Measurements from ENCODE around the gene GSG1L. TPM values are rescaled to one million over a fixed set of nuclear protein-coding genes. Genes with fewer than 3 reads are reported as not detected.

Gene GSG1L
- total and polyA plus RNA-seq, 4 donors, result not detected

- 29% methylated on average over 12 of the region's 12 CpGs for WGBS
- H3K36me3 ChIP-seq (ENCODE audit: control insufficient read depth in 4 of 4, insufficient read depth in 3 of 4, low read depth in 1 of 4, low read length in 3 of 4), result no peaks in the 10 kb centered on the region
- no peak for DNase-seq (ENCODE audit: low spot score)
- TF ChIP-seq YY1 (IDR thresholded peaks at IDR 0.05), result no peak
- TF ChIP-seq FOXA1 (IDR thresholded peaks at IDR 0.05), result no peak
- no peak for TF ChIP-seq FOXA2 (IDR thresholded peaks at IDR 0.05)
- no peak for TF ChIP-seq JUND (IDR thresholded peaks at IDR 0.05)
- no peak for TF ChIP-seq ATF3 (IDR thresholded peaks at IDR 0.05)
- no peak for TF ChIP-seq RAD21 (IDR thresholded peaks at IDR 0.05)
- TF ChIP-seq, protein P1, sequence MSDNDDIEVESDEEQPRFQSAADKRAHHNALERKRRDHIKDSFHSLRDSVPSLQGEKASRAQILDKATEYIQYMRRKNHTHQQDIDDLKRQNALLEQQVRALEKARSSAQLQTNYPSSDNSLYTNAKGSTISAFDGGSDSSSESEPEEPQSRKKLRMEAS (IDR thresholded peaks at IDR 0.05), result no peak
- TF ChIP-seq HNF4A (conservative IDR thresholded peaks at IDR 0.05), result no peak
- no peak overlapping the region for H3K9ac ChIP-seq (ENCODE audit: low read depth in 1 of 2, low read length in 2 of 2)
- no peaks in the 10 kb centered on the region for H3K9me3 ChIP-seq (ENCODE audit: control insufficient read depth in 4 of 4, low read length in 3 of 4)
- H3K27me3 ChIP-seq (ENCODE audit: control insufficient read depth in 4 of 4, insufficient read depth in 4 of 4, low read length in 3 of 4), result peaks cover 0 to 18% (median 5%) of the 10 kb centered on the region in 4 donors
- H3K4me3 ChIP-seq (ENCODE audit: low read depth in 1 of 3, low read length in 3 of 3), result no peak overlapping the region
- H3K4me1 ChIP-seq (ENCODE audit: control insufficient read depth in 4 of 4, insufficient read depth in 4 of 4, low read length in 3 of 4), result peaks cover 0 to 8% (median 5%) of the 10 kb centered on the region in 4 donors
- no peak overlapping the region for H3K27ac ChIP-seq (ENCODE audit: low read depth in 1 of 2, low read length in 2 of 2)
Observed at GRCh38 chr16:28059841-28060575, 3.5 kb downstream of the GSG1L start.

GRCh38 chr16:28058839-28059589, 4.5 kb downstream of the GSG1L start:
- no peak overlapping the region for H3K4me3 ChIP-seq (ENCODE audit: low read depth in 1 of 3, low read length in 3 of 3)
- DNase-seq (ENCODE audit: low spot score), result no peak
- H3K9ac ChIP-seq (ENCODE audit: low read depth in 1 of 2, low read length in 2 of 2), result no peak overlapping the region
- peaks cover 0 to 16% (median 3%) of the 10 kb centered on the region in 4 donors for H3K27me3 ChIP-seq (ENCODE audit: control insufficient read depth in 4 of 4, insufficient read depth in 4 of 4, low read length in 3 of 4)
- H3K27ac ChIP-seq (ENCODE audit: low read depth in 1 of 2, low read length in 2 of 2), result no peak overlapping the region
- no peaks in the 10 kb centered on the region for H3K36me3 ChIP-seq (ENCODE audit: control insufficient read depth in 4 of 4, insufficient read depth in 3 of 4, low read depth in 1 of 4, low read length in 3 of 4)
- no peaks in the 10 kb centered on the region for H3K9me3 ChIP-seq (ENCODE audit: control insufficient read depth in 4 of 4, low read length in 3 of 4)
- WGBS, result 61% methylated on average over 18 of the region's 18 CpGs
- H3K4me1 ChIP-seq (ENCODE audit: control insufficient read depth in 4 of 4, insufficient read depth in 4 of 4, low read length in 3 of 4), result peaks cover 0 to 8% (median 5%) of the 10 kb centered on the region in 4 donors
- TF ChIP-seq HNF4G (IDR thresholded peaks at IDR 0.05), result no peak
- TF ChIP-seq FOXA2 (IDR thresholded peaks at IDR 0.05), result no peak
- TF ChIP-seq HNF4A (conservative IDR thresholded peaks at IDR 0.05), result no peak
- TF ChIP-seq FOXA1 (IDR thresholded peaks at IDR 0.05), result no peak
- no peak for TF ChIP-seq YY1 (IDR thresholded peaks at IDR 0.05)
- no peak for TF ChIP-seq NR2F2 (IDR thresholded peaks at IDR 0.05)
- TF ChIP-seq TAF1 (conservative IDR thresholded peaks at IDR 0.05), result no peak
- TF ChIP-seq, protein P2, sequence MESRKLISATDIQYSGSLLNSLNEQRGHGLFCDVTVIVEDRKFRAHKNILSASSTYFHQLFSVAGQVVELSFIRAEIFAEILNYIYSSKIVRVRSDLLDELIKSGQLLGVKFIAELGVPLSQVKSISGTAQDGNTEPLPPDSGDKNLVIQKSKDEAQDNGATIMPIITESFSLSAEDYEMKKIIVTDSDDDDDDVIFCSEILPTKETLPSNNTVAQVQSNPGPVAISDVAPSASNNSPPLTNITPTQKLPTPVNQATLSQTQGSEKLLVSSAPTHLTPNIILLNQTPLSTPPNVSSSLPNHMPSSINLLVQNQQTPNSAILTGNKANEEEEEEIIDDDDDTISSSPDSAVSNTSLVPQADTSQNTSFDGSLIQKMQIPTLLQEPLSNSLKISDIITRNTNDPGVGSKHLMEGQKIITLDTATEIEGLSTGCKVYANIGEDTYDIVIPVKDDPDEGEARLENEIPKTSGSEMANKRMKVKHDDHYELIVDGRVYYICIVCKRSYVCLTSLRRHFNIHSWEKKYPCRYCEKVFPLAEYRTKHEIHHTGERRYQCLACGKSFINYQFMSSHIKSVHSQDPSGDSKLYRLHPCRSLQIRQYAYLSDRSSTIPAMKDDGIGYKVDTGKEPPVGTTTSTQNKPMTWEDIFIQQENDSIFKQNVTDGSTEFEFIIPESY (IDR thresholded peaks at IDR 0.05), result no peak
- TF ChIP-seq, protein P1 (IDR thresholded peaks at IDR 0.05), result no peak
- TF ChIP-seq JUND (IDR thresholded peaks at IDR 0.05), result no peak
- TF ChIP-seq SP1 (IDR thresholded peaks at IDR 0.05), result no peak

DNA sequence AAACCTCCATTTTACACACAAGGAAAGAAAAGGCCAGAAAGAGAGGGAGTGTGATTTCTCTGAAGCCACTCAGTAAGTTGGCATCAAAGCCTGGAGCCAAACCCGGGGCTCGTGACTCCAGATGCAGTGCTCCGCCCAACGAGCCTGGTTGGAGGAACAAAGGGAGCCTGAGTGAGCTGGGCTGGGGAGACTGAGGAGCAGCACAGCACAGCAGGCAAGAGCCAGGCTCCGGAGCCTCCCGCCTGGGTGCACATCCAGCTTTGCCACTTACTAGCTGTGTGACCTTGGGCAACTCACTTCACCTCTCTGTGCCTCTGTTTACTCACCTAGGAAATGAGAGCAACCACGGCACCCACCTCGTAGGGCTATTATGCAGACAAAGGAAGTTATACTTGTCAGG, 5.6 kb downstream of the GSG1L start:
- TF ChIP-seq REST (IDR thresholded peaks at IDR 0.05) (no peak), JUND (IDR thresholded peaks at IDR 0.05) (no peak), FOXA1 (IDR thresholded peaks at IDR 0.05) (no peak), NR2F2 (IDR thresholded peaks at IDR 0.05) (no peak), TAF1 (conservative IDR thresholded peaks at IDR 0.05) (no peak), RAD21 (IDR thresholded peaks at IDR 0.05) (no peak), ATF3 (IDR thresholded peaks at IDR 0.05) (no peak), RXRA (IDR thresholded peaks at IDR 0.05) (no peak), HNF4G (IDR thresholded peaks at IDR 0.05) (no peak), FOXA2 (IDR thresholded peaks at IDR 0.05) (no peak)
- TF ChIP-seq, protein P2 (IDR thresholded peaks at IDR 0.05), result no peak
- Histone ChIP-seq H3K4me1 (ENCODE audit: control insufficient read depth in 4 of 4, insufficient read depth in 4 of 4, low read length in 3 of 4) (peaks cover 0 to 4% (median 1%) of the 10 kb centered on the region in 4 donors), H3K27me3 (ENCODE audit: control insufficient read depth in 4 of 4, insufficient read depth in 4 of 4, low read length in 3 of 4) (peaks cover 0 to 9% (median under 1%) of the 10 kb centered on the region in 4 donors), H3K27ac (ENCODE audit: low read depth in 1 of 2, low read length in 2 of 2) (no peak overlapping the region), H3K4me3 (ENCODE audit: low read depth in 1 of 3, low read length in 3 of 3) (no peak overlapping the region), H3K9ac (ENCODE audit: low read depth in 1 of 2, low read length in 2 of 2) (no peak overlapping the region), H3K9me3 (ENCODE audit: control insufficient read depth in 4 of 4, low read length in 3 of 4) (no peaks in the 10 kb centered on the region), H3K36me3 (ENCODE audit: control insufficient read depth in 4 of 4, insufficient read depth in 3 of 4, low read depth in 1 of 4, low read length in 3 of 4) (no peaks in the 10 kb centered on the region)
- no peak for DNase-seq (ENCODE audit: low spot score)
- 71% methylated on average over 8 of the region's 8 CpGs for WGBS
